DND-41 (cell line): ENCODE results near the gene NKD1.

Experiments used
- EZH2 ChIP-seq: IDR thresholded peaks from 3 replicates; pipeline ENCODE4 v1.6.1; 2012; ENCODE audit warnings: borderline replicate concordance, low read depth, mild to moderate bottlenecking, moderate library complexity, low read length, inconsistent platforms; ENCODE audit not compliant: severe bottlenecking
- TF ChIP-seq, protein P1 (sequence below): IDR thresholded peaks from 2 replicates; pipeline ENCODE4 v1.5.1; 2012; ENCODE audit warnings: borderline replicate concordance, low read length, moderate library complexity, mild to moderate bottlenecking; ENCODE audit not compliant: poor library complexity, severe bottlenecking; ENCODE audit errors: extremely low read depth

DNA sequence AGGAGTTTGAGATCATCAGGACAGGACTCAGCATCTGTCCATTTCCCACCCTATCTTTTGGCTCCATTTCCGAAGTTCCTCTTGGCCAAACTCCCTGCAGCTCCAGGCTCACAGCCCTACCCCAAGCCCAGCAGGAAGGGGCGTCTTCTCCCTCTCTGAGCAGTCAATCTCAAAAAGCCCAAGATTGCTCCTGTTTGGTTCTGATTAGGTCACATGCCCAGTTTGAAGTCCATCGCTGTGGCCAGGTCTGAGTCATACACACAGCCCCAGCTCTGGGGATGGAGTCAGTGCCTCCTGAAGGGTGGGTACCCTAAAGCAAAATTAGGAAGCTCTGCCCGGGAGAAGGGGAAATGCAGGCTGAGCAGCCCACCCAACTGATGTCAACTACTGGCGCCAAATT, 109.0 kb downstream of the NKD1 start:
- TF ChIP-seq, protein P1, sequence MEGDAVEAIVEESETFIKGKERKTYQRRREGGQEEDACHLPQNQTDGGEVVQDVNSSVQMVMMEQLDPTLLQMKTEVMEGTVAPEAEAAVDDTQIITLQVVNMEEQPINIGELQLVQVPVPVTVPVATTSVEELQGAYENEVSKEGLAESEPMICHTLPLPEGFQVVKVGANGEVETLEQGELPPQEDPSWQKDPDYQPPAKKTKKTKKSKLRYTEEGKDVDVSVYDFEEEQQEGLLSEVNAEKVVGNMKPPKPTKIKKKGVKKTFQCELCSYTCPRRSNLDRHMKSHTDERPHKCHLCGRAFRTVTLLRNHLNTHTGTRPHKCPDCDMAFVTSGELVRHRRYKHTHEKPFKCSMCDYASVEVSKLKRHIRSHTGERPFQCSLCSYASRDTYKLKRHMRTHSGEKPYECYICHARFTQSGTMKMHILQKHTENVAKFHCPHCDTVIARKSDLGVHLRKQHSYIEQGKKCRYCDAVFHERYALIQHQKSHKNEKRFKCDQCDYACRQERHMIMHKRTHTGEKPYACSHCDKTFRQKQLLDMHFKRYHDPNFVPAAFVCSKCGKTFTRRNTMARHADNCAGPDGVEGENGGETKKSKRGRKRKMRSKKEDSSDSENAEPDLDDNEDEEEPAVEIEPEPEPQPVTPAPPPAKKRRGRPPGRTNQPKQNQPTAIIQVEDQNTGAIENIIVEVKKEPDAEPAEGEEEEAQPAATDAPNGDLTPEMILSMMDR = no peak
- TF ChIP-seq EZH2 = no peak
